Loucy (cell line): ENCODE measurements around the gene SLC29A4.

Experiments used
- EZH2phosphoT487 ChIP-seq: fragments of 200-600 bp; IDR thresholded peaks from 2 replicates; pipeline ENCODE4 v1.6.1; 2018; ENCODE audit warnings: antibody characterized with exemption, mild to moderate bottlenecking, moderate library complexity, borderline replicate concordance
- TF ChIP-seq, protein P1 (sequence below): fragments of 200-600 bp; sonication (generic); conservative IDR thresholded peaks from 2 replicates; pipeline ENCODE4 v1.5.1; 2014; ENCODE audit warnings: mild to moderate bottlenecking, antibody characterized with exemption, low read length

- TF ChIP-seq, protein P1, sequence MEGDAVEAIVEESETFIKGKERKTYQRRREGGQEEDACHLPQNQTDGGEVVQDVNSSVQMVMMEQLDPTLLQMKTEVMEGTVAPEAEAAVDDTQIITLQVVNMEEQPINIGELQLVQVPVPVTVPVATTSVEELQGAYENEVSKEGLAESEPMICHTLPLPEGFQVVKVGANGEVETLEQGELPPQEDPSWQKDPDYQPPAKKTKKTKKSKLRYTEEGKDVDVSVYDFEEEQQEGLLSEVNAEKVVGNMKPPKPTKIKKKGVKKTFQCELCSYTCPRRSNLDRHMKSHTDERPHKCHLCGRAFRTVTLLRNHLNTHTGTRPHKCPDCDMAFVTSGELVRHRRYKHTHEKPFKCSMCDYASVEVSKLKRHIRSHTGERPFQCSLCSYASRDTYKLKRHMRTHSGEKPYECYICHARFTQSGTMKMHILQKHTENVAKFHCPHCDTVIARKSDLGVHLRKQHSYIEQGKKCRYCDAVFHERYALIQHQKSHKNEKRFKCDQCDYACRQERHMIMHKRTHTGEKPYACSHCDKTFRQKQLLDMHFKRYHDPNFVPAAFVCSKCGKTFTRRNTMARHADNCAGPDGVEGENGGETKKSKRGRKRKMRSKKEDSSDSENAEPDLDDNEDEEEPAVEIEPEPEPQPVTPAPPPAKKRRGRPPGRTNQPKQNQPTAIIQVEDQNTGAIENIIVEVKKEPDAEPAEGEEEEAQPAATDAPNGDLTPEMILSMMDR = no peak
- TF ChIP-seq EZH2phosphoT487 = no peak
Measured at GRCh38 chr7:5345671-5346070, 62.9 kb downstream of the SLC29A4 start.
